Suppressor macrophage (primary cell): ENCODE data around the gene ZNF507.

ENCODE experiments used
- DNase-seq, 4 experiments: peaks; one replicate each; pipeline ENCODE4 v3.0.0-alpha.2; 2020 to 2022
- total RNA-seq, 17 experiments: gene quantifications; one replicate each; lab custom pipeline; 2026; ENCODE audit warnings: mixed read lengths in 6 of 17, inconsistent platforms in 3 of 17; lab: John Stamatoyannopoulos, UW

Gene ZNF507
- total RNA-seq, result 0.13 to 5.0 (median 1.3) reads per million in 17 experiments

- DNase-seq, result peak; percentile 61 to 84 (median 72)
These were observed at the start of gene ZNF507 for GRCh38 chr19:32345261-32346207. Gene ZNF507 (plus strand): TSS chr19:32345610. CDS start chr19:32352831, 7,221 bp downstream.

GRCh38 chr19:32296694-32297093 lies 48.7 kb upstream of the ZNF507 start:
- no peak for DNase-seq

GRCh38 chr19:32302778-32303177 lies 42.6 kb upstream of the ZNF507 start:
- DNase-seq, result no peak

- DNase-seq, result no peak
These were observed 42.2 kb upstream of the ZNF507 start for GRCh38 chr19:32303193-32303592.

- no peak for DNase-seq
These were observed 37.8 kb upstream of the ZNF507 start for GRCh38 chr19:32307591-32307990.

- DNase-seq, result no peak
These were observed 36.9 kb upstream of the ZNF507 start for GRCh38 chr19:32308431-32309077.

GRCh38 chr19:32309711-32310390 lies 35.6 kb upstream of the ZNF507 start:
- DNase-seq, result no peak

- no peak for DNase-seq
These were observed 34.0 kb upstream of the ZNF507 start for GRCh38 chr19:32311371-32311770.

- DNase-seq, result no peak
These were observed 31.7 kb upstream of the ZNF507 start for GRCh38 chr19:32313569-32314265.

- DNase-seq, result no peak
These were observed 29.4 kb upstream of the ZNF507 start for GRCh38 chr19:32316034-32316433.

GRCh38 chr19:32317086-32317485 lies 28.3 kb upstream of the ZNF507 start:
- no peak for DNase-seq

- peak; percentile 23 to 50 (median 38) for DNase-seq
These were observed 26.4 kb upstream of the ZNF507 start for GRCh38 chr19:32318884-32319520.

GRCh38 chr19:32322541-32322940 lies 22.9 kb upstream of the ZNF507 start:
- DNase-seq, result no peak

- DNase-seq, result no peak
These were observed 20.7 kb upstream of the ZNF507 start for GRCh38 chr19:32324631-32325285.

- DNase-seq, result no peak
These were observed 15.1 kb upstream of the ZNF507 start for GRCh38 chr19:32330213-32330857.

- no peak for DNase-seq
These were observed 12.2 kb upstream of the ZNF507 start for GRCh38 chr19:32333227-32333626.

- DNase-seq, result no peak
These were observed 8.9 kb upstream of the ZNF507 start for GRCh38 chr19:32336259-32337083.

GRCh38 chr19:32337084-32337808 lies 8.2 kb upstream of the ZNF507 start:
- DNase-seq, result no peak

GRCh38 chr19:32339423-32339822 lies 6.0 kb upstream of the ZNF507 start:
- DNase-seq, result no peak
